Subcutaneous abdominal adipose tissue (tissue), 5 donors: ENCODE measurements around the gene RPL4.

Experiments used
- H3K27ac ChIP-seq: one replicate; pipeline ENCODE4 v1.7.0; 2013; ENCODE audit warnings: low read depth, mild to moderate bottlenecking, inconsistent platforms, low read length, moderate library complexity
- H3K27me3 ChIP-seq, 5 donors: one replicate each; pipeline ENCODE4 v1.7.0; 2013; ENCODE audit warnings: low read length in 5 of 5, inconsistent platforms in 1 of 5; ENCODE audit not compliant: control insufficient read depth in 5 of 5, insufficient read depth in 4 of 5
- H3K36me3 ChIP-seq, 5 donors: one replicate each; pipeline ENCODE4 v1.7.0; 2013; ENCODE audit warnings: low read length in 5 of 5; ENCODE audit not compliant: control insufficient read depth in 5 of 5, insufficient read depth in 5 of 5
- H3K4me1 ChIP-seq, 5 donors: one replicate each; pipeline ENCODE4 v1.7.0; 2013; ENCODE audit warnings: low read length in 5 of 5, mild to moderate bottlenecking in 3 of 5, moderate library complexity in 1 of 5; ENCODE audit not compliant: control insufficient read depth in 5 of 5, insufficient read depth in 5 of 5
- H3K4me3 ChIP-seq, 5 donors: one replicate each; pipeline ENCODE4 v1.7.0; 2013; ENCODE audit warnings: low read length in 5 of 5, low read depth in 1 of 5
- H3K9ac ChIP-seq, 5 donors: one replicate each; pipeline ENCODE4 v1.7.0; 2013; ENCODE audit warnings: low read length in 5 of 5, mild to moderate bottlenecking in 4 of 5, moderate library complexity in 3 of 5
- H3K9me3 ChIP-seq, 5 donors: one replicate each; pipeline ENCODE4 v1.7.0; 2013; ENCODE audit warnings: low read length in 5 of 5; ENCODE audit not compliant: control insufficient read depth in 5 of 5
- donor health status: healthy.
- donor health status: healthy.
- donor health status: healthy.
- donor health status: healthy.
- donor health status: healthy.

Gene RPL4

DNA sequence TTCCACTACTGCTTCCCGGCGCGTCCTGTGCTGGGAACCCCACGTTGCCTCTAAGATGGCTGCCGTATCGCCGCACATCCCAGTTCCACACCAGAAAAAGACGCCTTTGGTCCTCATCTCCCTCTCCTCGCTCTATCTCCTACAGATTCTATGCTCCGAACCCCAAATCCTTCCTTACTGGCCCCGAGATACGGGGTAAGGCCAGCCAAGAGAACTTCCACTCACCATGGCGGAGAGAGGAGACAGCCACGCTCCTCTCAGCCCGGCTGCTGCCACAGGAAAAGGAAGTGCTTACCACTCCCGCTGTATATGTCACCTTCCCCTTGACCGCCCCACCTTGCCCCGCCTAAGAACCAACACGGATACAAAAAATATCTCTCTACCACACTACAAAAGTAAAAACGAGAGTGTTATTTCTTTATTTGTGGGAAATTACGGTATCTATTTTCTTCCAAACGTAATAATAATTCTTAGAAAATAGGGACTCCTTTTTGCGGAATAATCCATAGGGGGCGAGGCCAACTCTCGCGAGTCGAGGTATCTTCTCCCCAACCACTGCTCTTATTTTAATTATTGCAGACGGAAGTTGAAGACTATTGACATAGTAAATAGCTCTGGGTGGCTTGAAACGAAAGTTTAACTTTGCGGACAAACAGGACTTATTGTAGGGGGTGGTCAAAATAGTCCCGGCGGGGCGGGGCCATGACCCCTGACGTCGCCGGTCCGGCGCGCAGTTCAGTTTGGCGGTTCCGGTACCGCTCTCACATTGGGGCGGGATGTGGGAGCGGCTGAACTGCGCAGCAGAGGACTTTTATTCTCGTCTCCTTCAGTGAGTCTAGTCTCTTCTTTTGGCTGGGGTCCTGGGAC is at the start of gene RPL4, which contains the start of gene ZWILCH:
TSS of gene RPL4 (minus strand) at position 293 of the 867 bp plus-strand sequence. CDS start at position 228, 65 bp downstream.
TSS of gene ZWILCH (plus strand) at position 764 of the 867 bp plus-strand sequence. CDS start at position 777, 13 bp downstream.
- Histone ChIP-seq H3K4me1 (peaks cover 2 to 29% (median 25%) of the 10 kb centered on the region in 5 donors), H3K27me3 (no peaks in the 10 kb centered on the region), H3K36me3 (peaks cover 19 to 34% (median 33%) of the 10 kb centered on the region in 5 donors), H3K27ac (peak within 1 kb of the TSS; percentile 99), H3K9ac (peak within 1 kb of the TSS; percentile 80 to 100 (median 93)), H3K4me3 (peak within 1 kb of the TSS; percentile 82 to 100 (median 94)), H3K9me3 (no peaks in the 10 kb centered on the region)

DNA sequence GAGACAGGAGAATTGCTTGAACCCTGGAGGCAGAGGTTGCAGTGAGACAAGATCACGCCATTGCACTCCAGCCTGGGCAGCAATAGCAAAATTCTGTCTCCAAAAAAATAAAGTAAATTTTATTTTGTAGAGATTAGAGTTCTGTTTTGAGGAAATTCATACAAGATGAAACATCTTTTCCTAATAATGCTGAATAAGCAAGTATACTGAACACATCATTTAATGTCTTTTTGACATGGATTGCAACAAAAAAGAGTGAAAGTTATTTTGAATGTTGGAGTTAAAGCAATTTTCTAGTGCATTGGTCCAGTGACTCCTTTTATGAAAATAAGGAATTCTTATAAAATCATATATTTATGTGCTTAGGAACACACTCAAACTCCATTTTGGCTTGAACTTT is 40.6 kb upstream of the RPL4 start:
- H3K9ac ChIP-seq = no peak overlapping the region
- peaks cover 0 to 3% (median 3%) of the 10 kb centered on the region in 5 donors for H3K36me3 ChIP-seq
- H3K4me1 ChIP-seq = no peaks in the 10 kb centered on the region
- H3K4me3 ChIP-seq = no peak overlapping the region
- no peak overlapping the region for H3K27ac ChIP-seq
- no peaks in the 10 kb centered on the region for H3K9me3 ChIP-seq
- no peaks in the 10 kb centered on the region for H3K27me3 ChIP-seq

GRCh38 chr15:66542896-66543295 is 38.2 kb upstream of the RPL4 start:
- no peak overlapping the region for H3K27ac ChIP-seq
- no peak overlapping the region for H3K9ac ChIP-seq
- no peak overlapping the region for H3K4me3 ChIP-seq
- H3K4me1 ChIP-seq = no peaks in the 10 kb centered on the region
- H3K36me3 ChIP-seq = peaks cover 2 to 15% (median 4%) of the 10 kb centered on the region in 5 donors
- no peaks in the 10 kb centered on the region for H3K9me3 ChIP-seq
- H3K27me3 ChIP-seq = no peaks in the 10 kb centered on the region

DNA sequence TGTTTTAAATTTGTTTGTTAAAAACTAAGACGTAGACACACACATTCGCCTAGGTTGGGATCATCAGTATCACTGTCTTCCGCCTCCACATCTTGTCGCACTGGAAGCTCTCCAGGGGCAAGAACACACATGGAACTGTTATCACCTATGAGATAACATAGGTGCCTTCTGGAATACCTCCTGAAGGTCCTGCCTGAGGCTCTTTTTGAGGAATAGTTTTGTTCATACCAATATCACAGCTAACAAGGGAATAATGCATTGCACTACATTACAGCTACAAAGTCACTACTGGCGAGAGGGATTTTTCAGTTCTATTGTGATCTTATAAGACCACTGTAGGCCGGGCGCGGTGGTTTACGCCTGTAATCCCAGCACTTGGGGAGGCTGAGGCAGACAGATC is 30.4 kb upstream of the RPL4 start:
- H3K27me3 ChIP-seq = no peaks in the 10 kb centered on the region
- H3K9ac ChIP-seq = no peak overlapping the region
- H3K4me1 ChIP-seq = no peaks in the 10 kb centered on the region
- H3K27ac ChIP-seq = no peak overlapping the region
- H3K4me3 ChIP-seq = no peak overlapping the region
- H3K9me3 ChIP-seq = no peaks in the 10 kb centered on the region
- peaks cover 2 to 19% (median 7%) of the 10 kb centered on the region in 5 donors for H3K36me3 ChIP-seq

- peaks cover 0 to 19% (median 4%) of the 10 kb centered on the region in 5 donors for H3K36me3 ChIP-seq
- no peaks in the 10 kb centered on the region for H3K4me1 ChIP-seq
- no peak overlapping the region for H3K27ac ChIP-seq
- H3K27me3 ChIP-seq = no peaks in the 10 kb centered on the region
- no peak overlapping the region for H3K4me3 ChIP-seq
- no peaks in the 10 kb centered on the region for H3K9me3 ChIP-seq
- no peak overlapping the region for H3K9ac ChIP-seq
Observed at GRCh38 chr15:66524838-66525237, 20.2 kb upstream of the RPL4 start.

DNA sequence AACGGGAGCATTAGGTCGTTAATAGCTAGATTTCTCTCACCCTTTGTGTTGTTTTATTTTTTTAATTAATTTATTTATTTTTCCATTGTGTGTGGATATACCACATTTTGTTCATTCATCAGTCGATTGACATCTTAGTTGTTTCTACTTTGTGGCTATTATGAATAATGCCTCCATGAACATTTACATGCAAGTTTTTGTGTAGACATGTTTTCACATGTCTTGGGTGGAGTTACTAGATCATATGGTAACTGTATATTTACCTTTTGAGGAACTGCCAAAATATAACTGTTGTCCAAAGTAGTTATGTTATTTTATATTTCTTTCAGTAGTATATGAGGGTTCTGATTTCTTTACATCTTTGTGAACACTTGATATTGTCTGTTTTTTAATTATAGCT is 19.3 kb upstream of the RPL4 start:
- peaks cover 0 to 14% (median 2%) of the 10 kb centered on the region in 5 donors for H3K36me3 ChIP-seq
- no peak overlapping the region for H3K9ac ChIP-seq
- no peaks in the 10 kb centered on the region for H3K27me3 ChIP-seq

GRCh38 chr15:66515901-66516322 is 11.3 kb upstream of the RPL4 start:
- Histone ChIP-seq H3K27me3 (no peaks in the 10 kb centered on the region), H3K27ac (no peak overlapping the region), H3K4me3 (no peak overlapping the region), H3K9me3 (no peaks in the 10 kb centered on the region), H3K9ac (no peak overlapping the region), H3K4me1 (no peaks in the 10 kb centered on the region), H3K36me3 (peaks cover 3 to 14% (median 5%) of the 10 kb centered on the region in 5 donors)

More for the DNA sequence above, 19.3 kb upstream of the RPL4 start:
- H3K4me1 ChIP-seq = no peaks in the 10 kb centered on the region
- H3K27ac ChIP-seq = no peak overlapping the region
- no peak overlapping the region for H3K4me3 ChIP-seq
- H3K9me3 ChIP-seq = no peaks in the 10 kb centered on the region

DNA sequence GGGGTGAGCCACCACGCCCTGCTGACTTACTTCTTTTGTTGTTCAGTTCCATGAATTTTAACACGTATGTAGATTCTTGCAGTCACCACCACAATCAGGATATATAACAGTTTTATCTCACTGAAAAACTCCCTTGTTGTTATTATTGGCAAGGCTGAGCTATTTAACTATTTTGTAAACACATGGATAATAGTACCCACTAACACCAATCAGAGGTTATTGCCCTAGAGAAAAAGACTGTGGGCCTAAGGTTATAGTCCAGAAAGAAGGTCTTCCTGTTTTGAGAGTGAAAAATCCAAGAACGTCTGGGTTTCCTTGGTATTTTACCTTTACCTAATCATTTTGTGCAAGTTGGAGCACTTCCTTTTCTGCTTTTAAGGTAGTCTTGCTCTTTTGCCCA is 9.9 kb upstream of the RPL4 start:
- H3K27me3 ChIP-seq = no peaks in the 10 kb centered on the region
- no peak overlapping the region for H3K4me3 ChIP-seq

GRCh38 chr15:66508293-66508883 is 3.7 kb upstream of the RPL4 start:
- no peak overlapping the region for H3K9ac ChIP-seq
- no peaks in the 10 kb centered on the region for H3K9me3 ChIP-seq
- no peaks in the 10 kb centered on the region for H3K36me3 ChIP-seq
- H3K4me1 ChIP-seq = peaks cover 0 to 18% (median 16%) of the 10 kb centered on the region in 5 donors
- H3K27ac ChIP-seq = no peak overlapping the region
- no peaks in the 10 kb centered on the region for H3K27me3 ChIP-seq
- H3K4me3 ChIP-seq = no peak overlapping the region

More for the DNA sequence above, 9.9 kb upstream of the RPL4 start:
- H3K27ac ChIP-seq = no peak overlapping the region
- H3K9me3 ChIP-seq = no peaks in the 10 kb centered on the region
- no peak overlapping the region for H3K9ac ChIP-seq
- H3K4me1 ChIP-seq = no peaks in the 10 kb centered on the region
- peaks cover 2 to 13% (median 5%) of the 10 kb centered on the region in 5 donors for H3K36me3 ChIP-seq

GRCh38 chr15:66505818-66506217 is 1.2 kb upstream of the RPL4 start:
- H3K9ac ChIP-seq = peak overlapping the region in 4 of 5 donors; percentile 80 to 96 (median 88)
- no peak overlapping the region for H3K27ac ChIP-seq
- H3K9me3 ChIP-seq = no peaks in the 10 kb centered on the region

More at GRCh38 chr15:66505818-66506217, 1.2 kb upstream of the RPL4 start:
- H3K4me3 ChIP-seq = peak overlapping the region; percentile 82 to 100 (median 94)
- no peaks in the 10 kb centered on the region for H3K27me3 ChIP-seq
- peaks cover 13 to 24% (median 23%) of the 10 kb centered on the region in 5 donors for H3K36me3 ChIP-seq
- peaks cover 2 to 29% (median 25%) of the 10 kb centered on the region in 5 donors for H3K4me1 ChIP-seq
